HG02970 (cell line): Measurements from ENCODE around the gene ACVR1B.

Experiments
- ATAC-seq: cut with Tn5 transposase; IDR thresholded peaks from one replicate; pipeline ENCODE4 v1.9.1; 2021; ENCODE audit warnings: mild to moderate bottlenecking, moderate library complexity, moderate number of reproducible peaks; ENCODE audit not compliant: unreplicated experiment, low FRiP score

Gene ACVR1B

DNA sequence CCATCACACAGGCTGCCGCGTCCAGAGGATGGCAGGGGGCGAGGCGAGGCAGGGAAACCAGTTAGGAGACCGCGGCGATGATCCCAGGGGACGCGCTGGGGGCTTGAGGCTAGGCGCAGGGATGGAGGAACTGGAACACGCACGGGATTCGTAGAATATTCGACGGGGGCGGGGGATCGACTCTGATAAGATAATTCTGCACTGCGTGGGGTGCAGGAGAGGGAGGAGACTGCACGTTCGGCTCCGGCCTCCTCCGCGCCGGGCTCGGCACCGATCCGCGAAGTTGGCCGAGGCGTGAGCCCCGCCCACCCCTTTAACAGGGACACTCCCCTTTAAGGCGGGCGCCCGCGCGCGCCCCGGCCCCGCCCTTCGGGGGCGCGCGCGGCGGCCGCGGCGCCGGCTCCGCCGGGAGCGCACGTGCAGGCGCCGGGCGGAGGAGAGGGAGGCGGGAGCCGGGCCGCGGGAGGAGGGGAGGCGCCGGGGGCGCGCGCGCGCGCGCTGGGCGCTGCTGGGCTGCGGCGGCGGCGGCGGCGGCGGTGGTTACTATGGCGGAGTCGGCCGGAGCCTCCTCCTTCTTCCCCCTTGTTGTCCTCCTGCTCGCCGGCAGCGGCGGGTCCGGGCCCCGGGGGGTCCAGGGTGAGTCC is at the start of gene ACVR1B:
Gene ACVR1B (plus strand): TSS at position 501 of the 644 bp plus-strand sequence. CDS start 45 bp downstream, at position 546.
- ATAC-seq = peak; percentile 73

DNA sequence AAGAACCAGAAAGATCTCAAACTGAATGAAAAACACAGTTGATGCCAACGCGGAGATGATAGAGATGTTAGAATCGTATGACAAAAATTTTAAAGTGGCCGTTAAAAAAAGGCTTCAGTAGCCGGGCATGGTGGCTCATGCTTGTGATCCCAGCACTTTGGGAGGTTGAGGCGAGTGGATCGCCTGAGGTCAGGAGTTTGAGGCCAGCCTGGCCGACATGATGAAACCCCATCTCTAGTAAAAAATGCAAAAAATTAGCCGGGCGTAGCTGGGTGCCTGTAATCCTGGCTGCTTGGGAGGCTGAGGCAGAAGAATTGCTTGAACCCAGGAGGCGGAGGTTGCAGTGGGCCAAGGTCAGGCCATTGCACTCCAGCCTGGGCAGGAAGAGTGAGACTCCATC is 49.6 kb upstream of the ACVR1B start:
- ATAC-seq = no peak

DNA sequence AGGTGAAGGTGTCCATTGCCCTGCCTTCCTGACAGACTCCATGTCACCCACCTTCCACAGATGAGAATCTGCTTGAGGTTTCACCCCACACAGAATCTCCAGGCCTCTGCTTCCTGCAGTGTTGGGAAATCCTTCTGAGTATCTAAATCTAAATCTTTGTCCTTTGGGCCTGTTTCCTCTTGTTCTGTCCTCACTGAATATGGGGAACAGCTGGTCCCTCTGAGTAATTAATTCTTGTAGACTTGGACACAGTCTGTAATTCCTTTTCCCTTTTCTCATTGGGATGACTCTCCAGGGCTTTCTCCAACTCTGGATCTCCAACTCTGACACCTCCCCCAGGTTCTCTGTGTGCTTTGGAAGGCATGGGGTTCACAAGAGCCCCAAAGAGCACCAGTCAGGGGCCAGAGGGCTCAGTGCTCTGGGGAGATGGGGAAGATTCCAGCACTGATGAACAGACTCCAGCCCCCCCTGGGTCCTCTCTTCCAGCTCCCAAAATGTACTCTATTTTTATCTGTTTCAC is 46.5 kb upstream of the ACVR1B start:
- no peak for ATAC-seq

DNA sequence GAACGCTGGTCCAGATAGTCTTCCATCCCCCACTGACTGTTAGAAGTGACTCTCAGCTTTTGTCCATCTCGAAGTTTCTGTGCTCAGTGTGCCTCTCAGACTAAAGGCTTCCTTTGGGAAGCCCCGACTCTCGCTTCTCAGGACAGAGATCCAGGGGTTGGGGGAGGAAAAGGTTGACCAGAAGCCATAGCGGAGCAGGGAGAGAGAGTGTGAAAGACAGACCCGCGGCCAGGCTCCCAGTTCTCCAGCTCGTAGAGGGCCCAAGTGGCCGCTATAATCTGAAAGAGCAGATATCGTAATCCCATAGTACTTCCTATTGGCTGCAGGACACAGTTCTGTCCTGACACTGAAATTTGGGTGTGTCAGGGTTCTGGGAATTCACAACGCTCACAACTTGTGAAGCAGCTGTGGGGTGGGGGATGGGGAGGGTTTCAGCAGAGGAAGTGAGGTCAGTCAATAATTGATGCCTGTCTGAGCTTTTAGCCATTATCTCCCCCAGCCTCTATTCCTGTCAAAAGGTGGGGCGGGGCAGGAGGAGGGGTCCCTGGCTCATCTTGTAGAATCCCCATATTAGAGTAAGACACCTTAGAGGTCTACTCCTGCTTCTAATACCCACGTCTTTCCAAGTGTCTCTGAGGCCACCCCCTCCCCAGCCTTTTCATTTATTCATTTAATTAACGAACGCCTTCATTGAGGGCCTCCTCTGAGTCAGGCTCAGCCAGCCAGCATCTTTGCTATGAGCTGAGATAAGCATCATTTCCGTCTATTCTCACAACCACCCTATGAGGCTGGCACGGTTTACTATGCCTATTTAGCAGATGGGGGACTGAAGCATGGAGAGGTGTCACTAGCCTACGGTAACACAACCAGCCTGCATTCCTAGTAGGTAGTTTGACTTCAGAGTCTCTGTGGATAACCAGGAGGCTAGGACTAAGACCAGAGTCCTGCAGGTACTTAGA is 45.7 kb upstream of the ACVR1B start:
- ATAC-seq = no peak

DNA sequence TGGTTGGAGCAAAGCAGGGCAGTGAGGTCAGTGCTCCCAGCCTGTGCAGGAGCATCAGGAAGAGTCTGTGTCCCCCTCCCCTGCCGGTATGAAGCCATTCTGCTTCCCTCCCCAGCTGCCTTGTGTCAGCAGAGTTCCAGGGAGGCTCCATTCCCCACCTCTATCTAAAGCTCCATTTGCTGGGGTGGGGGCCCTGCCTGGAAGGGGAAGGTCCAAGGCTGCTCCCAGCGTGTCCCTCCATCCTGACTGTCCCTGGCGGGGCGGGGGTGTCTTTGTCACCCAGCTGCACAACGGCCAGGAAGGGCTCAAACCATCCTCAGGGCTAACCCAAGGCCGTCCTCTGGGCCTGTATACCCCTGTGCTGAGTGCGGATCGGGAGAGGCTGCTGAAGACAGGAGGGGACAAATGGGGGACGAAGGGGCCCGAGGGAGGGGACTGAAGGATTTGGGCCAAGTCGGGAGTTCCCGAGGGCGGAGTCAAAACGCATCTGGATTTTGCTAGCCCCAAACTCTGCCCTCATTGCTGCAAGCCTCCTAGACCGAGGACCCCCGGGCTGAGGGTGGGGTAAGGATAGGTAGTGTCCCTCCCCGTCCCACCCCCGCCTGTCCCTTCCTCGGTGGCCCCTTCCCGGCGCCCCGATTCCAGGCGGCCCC is 44.9 kb upstream of the ACVR1B start:
- ATAC-seq = no peak

DNA sequence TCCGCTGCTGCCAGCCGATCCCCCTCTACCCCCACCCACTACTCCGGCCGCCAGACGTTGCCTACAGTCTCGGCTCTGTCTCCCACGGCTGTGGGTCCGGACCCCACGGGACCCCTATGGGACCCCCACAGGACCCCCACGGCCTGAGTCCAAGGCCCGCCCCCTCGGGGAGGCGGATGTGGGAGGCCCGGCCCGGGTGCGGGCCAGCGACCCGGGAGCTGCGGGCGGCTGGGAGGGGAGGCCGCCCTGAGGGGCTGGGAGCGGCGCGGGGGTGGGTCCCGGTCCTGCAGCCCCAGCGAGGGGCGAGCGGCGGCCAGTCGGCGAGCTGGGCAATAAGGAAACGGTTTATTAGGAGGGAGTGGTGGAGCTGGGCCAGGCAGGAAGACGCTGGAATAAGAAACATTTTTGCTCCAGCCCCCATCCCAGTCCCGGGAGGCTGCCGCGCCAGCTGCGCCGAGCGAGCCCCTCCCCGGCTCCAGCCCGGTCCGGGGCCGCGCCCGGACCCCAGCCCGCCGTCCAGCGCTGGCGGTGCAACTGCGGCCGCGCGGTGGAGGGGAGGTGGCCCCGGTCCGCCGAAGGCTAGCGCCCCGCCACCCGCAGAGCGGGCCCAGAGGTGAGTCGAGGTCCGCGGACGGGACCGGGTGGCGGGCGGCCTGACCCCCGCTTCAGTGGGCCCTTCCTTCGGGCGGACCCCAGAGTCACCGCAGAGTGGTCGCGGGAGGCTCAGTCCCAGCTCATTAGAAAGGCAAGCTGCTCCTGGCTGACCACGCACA is 44.2 kb upstream of the ACVR1B start, which contains the start of gene ACVRL1:
Gene ACVRL1 (plus strand): TSS at position 422 of the 773 bp plus-strand sequence. CDS start 4,971 bp downstream, outside the sequence.
- no peak for ATAC-seq

DNA sequence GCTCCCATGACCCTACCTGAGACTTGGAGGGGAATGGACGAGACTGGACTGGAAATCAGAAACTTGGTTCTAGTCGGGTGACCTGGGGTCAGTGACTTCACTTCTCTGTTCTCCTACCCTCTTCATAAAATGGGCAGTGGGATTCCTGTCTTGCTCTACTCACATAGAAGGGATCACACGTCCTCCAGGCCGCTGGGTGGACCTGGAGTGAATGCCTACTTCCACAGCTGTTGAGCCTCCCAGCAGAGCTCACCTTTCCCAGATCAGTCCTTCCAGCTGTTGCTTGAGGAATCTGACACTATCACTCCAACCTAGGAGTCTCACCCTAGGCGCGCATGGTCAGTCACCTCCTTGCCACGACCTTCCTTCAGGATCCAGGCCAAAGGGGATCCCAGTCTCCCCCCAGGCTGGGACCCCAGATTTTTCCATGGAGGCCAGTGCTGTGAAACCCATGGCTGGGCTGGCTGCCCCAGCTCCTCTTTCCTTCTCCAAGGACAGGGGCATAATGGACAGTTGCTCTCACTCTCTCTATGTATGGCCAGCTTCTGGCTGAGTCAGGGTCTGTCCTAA is 43.6 kb upstream of the ACVR1B start:
- no peak for ATAC-seq

DNA sequence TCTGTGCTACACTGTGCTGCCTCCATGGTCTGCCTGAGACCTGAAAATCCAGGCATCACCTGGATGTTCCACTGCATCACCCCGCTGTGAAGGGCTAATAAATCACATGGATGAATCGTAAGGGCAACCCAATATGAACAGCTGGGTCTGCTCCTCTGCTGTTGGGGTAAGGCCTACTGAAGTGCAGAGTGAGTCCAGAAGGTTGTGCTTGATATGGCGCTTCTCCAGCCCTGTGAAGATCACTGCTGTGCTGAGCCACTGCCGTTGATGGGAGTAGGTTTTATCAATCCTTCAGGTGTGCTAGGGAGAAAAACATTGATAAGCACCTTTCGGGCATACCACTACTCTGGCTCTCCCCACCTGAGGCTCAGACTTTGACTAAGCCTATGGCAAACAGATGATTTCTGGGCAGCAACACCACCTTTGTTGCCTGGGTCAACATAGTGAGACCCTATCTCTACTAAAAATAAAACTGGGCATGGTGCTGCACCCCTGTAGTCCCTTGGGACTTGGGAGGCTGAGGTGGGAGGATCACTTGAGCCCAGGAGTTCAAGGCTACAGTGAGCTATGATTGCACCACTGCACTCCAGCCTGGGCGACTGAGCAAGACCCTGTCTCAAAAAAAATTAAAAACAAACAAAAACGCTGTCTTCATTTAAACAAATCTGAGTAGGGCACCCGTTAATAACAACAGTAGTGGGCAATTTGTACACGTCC is 42.5 kb upstream of the ACVR1B start:
- no peak for ATAC-seq

DNA sequence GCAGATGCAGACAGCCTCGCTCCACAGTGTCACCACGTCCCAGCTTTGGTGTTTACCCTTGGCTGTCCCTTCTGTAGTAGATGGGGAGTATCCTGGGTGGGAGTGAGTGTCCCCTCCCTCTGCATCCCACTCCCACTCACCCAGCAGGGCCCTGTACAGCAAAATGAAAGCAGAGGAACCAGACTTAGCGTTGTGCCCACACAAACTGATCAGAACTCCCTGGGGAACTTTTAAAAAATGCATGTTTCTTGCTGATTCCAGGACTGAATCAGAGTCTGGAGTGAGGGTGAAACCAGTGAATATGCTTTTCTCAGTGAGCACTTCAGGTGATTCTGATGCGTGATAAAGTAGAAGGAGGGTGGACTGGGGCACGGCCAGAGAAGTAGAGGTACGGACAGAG is 41.3 kb upstream of the ACVR1B start:
- ATAC-seq = no peak

DNA sequence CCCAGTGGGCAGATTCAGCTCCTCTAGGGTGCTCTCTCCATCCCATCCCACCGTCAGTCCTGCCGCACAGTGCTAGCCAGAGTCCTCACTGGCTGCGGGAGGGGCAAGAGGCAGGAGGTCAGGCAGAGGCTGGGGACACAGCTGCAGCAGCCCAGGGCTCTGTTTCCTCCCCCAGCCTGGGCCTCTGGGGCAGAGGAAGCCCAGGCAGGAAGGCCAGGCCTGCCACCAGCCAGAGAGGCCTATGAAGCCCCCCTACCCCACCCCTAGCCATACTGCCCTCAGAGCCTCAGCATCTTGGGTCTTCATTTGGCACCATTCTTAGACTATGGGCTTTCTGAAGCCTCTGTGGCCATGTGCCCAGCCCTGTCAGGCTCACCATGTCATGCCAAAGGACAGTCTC is 40.8 kb upstream of the ACVR1B start:
- no peak for ATAC-seq

DNA sequence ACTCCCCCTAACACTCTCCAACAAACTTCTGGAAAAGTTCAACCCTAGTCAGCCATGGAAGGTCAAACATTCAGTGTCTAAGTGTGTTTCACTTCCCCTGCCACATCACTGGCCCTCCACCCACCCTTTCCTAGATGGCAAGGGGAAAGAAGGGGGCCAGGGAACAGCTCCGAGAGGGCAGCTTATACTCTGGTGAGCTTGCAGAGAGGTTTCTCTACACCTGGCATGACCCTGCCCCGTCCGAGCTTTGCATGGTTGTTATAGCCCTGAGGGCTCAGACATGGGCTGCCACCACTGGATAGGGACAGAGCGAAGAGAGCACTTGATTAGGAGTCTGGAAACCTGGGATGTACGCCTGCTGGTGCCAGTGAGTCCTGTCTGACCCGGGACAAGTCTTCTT is 40.2 kb upstream of the ACVR1B start:
- no peak for ATAC-seq

DNA sequence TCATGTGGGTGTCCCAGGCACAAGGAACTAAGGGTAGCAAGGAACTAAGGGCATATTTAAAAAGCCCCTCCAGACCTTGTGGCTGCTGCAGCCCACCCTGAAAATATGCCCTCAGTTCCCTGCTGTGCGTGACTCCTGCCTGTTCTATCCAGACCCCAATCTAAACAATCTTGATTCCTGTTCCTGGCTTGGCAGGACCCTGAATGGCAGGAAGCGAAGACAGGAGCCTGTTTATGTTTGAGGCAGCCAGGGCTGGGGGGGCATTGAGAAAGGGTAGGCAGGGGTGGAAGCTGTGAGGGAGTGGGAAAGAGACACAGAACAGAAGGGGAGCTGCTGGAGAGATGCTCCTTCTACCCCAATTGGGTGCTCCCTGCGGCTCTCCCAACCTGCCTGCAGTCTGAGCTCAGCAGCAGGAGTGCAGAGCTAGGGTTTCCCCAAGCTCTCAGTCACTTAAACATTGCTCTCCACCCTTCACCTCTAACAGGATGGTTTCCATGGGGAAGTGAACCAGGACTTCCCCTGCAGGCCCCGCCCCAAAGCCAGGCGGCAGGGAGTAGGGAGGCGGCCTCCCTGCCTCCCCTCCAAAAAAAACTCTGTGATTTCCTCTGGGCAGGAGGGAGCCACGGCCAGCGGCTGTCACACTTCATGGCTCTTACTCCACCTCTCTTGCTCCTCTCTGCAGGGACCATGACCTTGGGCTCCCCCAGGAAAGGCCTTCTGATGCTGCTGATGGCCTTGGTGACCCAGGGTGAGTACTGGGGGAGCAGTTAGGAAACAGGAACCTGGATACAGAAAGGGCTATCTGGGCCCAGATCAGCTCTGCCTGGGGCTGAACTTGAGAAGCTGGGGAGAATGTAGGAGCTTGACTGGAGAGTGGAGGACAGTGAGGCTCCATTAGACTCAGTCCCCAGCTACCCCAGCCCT is 39.4 kb upstream of the ACVR1B start:
- no peak for ATAC-seq

DNA sequence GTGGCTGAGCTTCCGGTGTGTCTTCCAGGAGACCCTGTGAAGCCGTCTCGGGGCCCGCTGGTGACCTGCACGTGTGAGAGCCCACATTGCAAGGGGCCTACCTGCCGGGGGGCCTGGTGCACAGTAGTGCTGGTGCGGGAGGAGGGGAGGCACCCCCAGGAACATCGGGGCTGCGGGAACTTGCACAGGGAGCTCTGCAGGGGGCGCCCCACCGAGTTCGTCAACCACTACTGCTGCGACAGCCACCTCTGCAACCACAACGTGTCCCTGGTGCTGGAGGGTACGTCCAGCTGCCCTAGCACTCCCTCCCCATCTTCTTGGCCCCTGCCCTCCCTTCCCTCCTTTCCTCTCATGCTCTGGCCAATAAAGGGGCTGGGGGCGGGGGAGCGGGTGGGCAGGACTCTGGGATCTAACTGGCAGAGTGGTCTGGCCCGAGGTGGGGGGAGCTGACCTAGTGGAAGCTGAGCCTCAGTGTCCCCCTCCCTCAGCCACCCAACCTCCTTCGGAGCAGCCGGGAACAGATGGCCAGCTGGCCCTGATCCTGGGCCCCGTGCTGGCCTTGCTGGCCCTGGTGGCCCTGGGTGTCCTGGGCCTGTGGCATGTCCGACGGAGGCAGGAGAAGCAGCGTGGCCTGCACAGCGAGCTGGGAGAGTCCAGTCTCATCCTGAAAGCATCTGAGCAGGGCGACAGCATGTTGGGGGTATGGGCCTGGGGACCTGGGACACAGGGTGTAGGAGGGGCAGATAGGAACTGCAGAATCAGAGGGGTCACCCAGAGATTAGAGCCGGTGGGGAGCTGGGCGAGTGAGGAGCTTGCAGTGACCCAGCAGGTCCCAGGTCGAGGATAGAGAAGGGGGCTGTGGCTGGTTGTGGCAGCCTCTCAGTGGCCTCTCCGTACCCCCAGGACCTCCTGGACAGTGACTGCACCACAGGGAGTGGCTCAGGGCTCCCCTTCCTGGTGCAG is 38.1 kb upstream of the ACVR1B start:
- no peak for ATAC-seq

DNA sequence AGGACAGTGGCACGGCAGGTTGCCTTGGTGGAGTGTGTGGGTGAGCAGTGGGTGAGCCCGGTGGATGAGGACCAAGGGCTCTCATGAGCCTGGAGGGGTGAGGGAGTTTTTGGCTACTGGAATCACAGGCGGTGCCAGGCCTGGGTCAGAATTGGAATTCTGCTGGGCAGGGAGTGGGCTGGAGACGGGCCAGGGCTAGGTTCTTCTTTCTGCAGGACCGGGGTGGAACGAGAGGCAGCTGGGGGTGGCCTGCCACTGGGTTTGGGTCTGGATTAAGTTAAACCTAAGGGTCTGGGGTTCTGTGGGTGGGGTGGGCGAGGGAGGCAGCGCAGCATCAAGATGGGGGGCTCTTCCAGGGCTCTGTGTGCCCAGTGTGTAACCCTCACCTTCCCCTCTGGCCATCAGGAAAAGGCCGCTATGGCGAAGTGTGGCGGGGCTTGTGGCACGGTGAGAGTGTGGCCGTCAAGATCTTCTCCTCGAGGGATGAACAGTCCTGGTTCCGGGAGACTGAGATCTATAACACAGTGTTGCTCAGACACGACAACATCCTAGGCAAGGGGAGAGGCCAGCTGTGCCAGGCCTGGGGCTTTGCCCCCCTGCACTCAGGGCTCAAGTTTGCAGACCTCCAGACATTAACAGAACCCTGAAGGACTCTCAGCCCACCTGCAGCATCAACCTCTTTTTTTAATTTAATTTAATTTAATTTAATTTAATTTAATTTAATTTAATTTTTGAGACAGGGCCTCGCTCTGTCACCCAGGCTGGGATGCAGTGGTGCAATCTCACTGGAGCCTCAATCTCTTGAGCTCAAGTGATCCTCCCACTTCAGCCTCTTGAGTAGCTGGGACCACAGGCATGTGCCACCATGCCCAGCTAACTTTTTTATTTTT is 37.2 kb upstream of the ACVR1B start:
- ATAC-seq = no peak

DNA sequence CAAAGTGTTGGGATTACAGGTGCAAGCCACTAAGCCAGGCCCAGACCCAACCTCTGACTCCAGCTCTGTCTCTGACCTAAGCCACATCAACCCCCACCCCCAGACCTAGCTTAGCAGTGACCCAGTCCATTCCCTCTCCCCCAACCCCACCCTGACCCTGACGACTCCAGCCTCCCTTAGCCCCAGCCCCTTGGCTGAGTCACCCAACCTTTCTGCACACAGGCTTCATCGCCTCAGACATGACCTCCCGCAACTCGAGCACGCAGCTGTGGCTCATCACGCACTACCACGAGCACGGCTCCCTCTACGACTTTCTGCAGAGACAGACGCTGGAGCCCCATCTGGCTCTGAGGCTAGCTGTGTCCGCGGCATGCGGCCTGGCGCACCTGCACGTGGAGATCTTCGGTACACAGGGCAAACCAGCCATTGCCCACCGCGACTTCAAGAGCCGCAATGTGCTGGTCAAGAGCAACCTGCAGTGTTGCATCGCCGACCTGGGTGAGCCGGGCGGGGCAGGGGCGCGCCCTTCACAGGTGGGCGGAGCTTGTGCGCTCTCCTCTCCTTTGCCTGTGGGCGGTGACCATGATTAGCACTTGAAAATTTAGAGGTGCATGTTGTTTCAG is 36.4 kb upstream of the ACVR1B start:
- ATAC-seq = no peak

DNA sequence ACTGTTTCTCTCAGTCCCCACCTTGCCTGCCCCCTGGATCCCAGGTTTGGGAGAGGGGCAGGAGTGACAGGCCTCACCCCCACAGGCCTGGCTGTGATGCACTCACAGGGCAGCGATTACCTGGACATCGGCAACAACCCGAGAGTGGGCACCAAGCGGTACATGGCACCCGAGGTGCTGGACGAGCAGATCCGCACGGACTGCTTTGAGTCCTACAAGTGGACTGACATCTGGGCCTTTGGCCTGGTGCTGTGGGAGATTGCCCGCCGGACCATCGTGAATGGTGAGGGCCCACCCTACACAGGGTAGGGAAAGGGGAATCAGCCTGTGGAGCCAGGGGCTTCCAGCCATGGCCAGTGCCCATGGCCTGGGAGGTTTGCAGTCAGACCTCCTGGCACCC is 35.5 kb upstream of the ACVR1B start:
- ATAC-seq = no peak
